LNCaP clone FGC (cell line): ENCODE measurements around the gene RNF14.

Experiments used
- DNase-seq: peaks from one replicate; pipeline ENCODE4 v3.0.0-alpha.2; 2011; ENCODE audit warnings: low read depth
- H3K4me3 ChIP-seq: 2 replicates; pipeline ENCODE4 v1.5.1; 2011; ENCODE audit warnings: mild to moderate bottlenecking, low read depth, low read length, control low read depth
- TF ChIP-seq, protein P1 (sequence below): IDR thresholded peaks from 2 replicates; pipeline ENCODE4 v1.5.1; 2012; ENCODE audit warnings: mild to moderate bottlenecking; ENCODE audit not compliant: control insufficient read depth, insufficient read depth; ENCODE audit errors: extremely low read depth

The RNF14 gene

DNA sequence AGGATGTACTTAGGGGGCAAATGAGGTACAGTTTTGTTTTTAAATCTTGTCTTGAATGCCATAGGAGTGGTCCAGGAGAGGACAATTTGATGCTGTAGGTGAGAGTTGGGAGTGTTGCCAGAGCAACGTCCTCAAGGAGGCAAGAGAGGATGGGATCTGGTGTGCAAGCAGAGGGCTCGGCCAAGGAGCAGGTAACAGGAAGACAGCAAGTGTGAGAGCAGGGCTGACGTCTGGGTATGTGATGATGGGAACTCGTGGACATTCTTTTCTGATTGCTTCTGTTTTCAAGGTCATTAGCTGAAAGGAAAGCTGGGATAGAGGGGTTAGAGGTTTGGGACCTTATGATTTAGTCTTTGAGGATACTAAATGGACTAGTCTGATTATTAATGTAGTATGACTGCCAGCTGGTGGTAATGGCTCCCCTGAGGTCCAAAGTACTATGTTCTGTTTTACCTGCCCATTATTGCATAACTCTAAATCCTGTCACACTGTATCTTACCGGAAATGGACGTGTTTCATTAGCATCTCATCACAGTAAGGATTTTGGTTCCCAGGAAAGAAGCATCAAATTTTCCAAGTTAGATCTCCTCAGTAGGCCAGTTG, 28.6 kb downstream of the RNF14 start:
- no peak overlapping the region for H3K4me3 ChIP-seq
- no peak for DNase-seq
- TF ChIP-seq, protein P1, sequence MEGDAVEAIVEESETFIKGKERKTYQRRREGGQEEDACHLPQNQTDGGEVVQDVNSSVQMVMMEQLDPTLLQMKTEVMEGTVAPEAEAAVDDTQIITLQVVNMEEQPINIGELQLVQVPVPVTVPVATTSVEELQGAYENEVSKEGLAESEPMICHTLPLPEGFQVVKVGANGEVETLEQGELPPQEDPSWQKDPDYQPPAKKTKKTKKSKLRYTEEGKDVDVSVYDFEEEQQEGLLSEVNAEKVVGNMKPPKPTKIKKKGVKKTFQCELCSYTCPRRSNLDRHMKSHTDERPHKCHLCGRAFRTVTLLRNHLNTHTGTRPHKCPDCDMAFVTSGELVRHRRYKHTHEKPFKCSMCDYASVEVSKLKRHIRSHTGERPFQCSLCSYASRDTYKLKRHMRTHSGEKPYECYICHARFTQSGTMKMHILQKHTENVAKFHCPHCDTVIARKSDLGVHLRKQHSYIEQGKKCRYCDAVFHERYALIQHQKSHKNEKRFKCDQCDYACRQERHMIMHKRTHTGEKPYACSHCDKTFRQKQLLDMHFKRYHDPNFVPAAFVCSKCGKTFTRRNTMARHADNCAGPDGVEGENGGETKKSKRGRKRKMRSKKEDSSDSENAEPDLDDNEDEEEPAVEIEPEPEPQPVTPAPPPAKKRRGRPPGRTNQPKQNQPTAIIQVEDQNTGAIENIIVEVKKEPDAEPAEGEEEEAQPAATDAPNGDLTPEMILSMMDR = no peak

- DNase-seq = no peak
- TF ChIP-seq, protein P1 = no peak
Observed at GRCh38 chr5:142000173-142000572, 31.3 kb downstream of the RNF14 start.

GRCh38 chr5:142000704-142001484, 32.0 kb downstream of the RNF14 start:
- DNase-seq = no peak
- H3K4me3 ChIP-seq = no peak overlapping the region
- TF ChIP-seq, protein P1 = peak; percentile 24; the same call in 1 of the 2 replicates

More at GRCh38 chr5:142000173-142000572, 31.3 kb downstream of the RNF14 start:
- no peak overlapping the region for H3K4me3 ChIP-seq

GRCh38 chr5:142003266-142003800, 34.4 kb downstream of the RNF14 start:
- TF ChIP-seq, protein P1 = no peak
- DNase-seq = no peak
- H3K4me3 ChIP-seq = no peak overlapping the region

GRCh38 chr5:142006363-142007236, 37.7 kb downstream of the RNF14 start:
- TF ChIP-seq, protein P1 = no peak
- no peak overlapping the region for H3K4me3 ChIP-seq
- no peak for DNase-seq

GRCh38 chr5:142007237-142007544, 38.3 kb downstream of the RNF14 start:
- no peak overlapping the region for H3K4me3 ChIP-seq
- DNase-seq = no peak
- TF ChIP-seq, protein P1 = no peak
